ENCODE measurements around the gene TMEM135. TPM values are rescaled to one million over a fixed set of nuclear protein-coding genes. Genes with fewer than 3 reads are reported as not detected.
A peak's percentile ranks its signal among the peaks of the same experiment; 100 is the strongest.
"Not testable (repeated sequence)": the region's sequence is repeated elsewhere in the genome, so short reads cannot be mapped to it uniquely, and the experiment has no call there.

The TMEM135 gene
- total RNA-seq (1 to 10 TPM; 8.7 to 9.2 TPM), polyA plus RNA-seq (10 to 100 TPM in 1 of 3 donors, 1 to 10 TPM in 2; 5.4 to 20.4 (median 5.7) TPM), total RNA-seq (13.6 to 30.7 (median 17.6) reads per million in 6 experiments)

DNA sequence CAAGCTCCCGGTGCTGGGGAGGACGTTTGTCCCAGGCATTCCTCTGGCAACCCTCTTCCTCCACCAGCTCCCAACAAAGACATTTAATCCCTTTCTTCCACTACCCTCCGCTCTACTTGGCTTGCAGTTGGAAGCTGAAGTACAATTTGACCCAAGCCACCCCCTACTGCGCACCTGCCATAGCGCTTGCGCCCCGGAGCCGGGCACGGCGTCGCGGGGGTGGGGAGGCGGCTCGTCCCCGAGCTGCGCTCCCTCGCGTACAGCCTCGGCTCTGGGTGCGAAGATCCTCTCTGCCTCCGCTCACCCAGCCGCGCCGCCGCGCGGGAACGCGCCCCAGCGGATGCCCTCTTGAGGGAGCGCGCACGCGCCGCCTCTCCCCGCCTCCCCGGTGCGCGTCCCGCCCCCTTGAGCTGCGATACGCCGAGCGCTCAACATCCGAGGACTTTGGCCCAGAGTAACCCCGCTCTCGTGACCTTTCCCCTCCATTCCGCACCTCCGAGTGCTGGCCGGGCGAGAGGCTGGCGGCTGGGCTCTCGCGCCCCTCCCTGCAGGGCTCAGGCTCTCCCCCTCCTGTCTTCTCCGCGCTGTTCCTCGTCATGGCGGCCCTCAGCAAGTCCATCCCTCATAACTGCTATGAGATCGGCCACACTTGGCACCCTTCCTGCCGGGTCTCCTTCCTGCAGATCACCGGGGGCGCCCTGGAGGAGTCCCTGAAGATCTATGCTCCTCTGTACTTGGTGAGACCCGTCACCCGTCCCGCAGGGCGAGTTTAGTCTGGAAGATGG, at the start of gene TMEM135:
TMEM135 (plus strand) TSS at position 485 of the 785 bp plus-strand sequence; CDS start at position 597, 112 bp downstream.
- no peaks in the 10 kb centered on the region for H3K27me3 Mint-ChIP-seq
- ATAC-seq = peak; percentile 92 to 94

GRCh38 chr11:86988351-86988881, 49.3 kb upstream of the TMEM135 start:
- H3K4me1 Mint-ChIP-seq = no peaks in the 10 kb centered on the region
- POLR2A ChIA-PET = no interaction called here
- H3K36me3 Mint-ChIP-seq = no peaks in the 10 kb centered on the region
- no peak overlapping the region for H3K27ac Mint-ChIP-seq
- H3K4me3 Mint-ChIP-seq = no peak overlapping the region
- DNase-seq (no peak), ATAC-seq (no peak)
- H3K9me3 Mint-ChIP-seq = no peaks in the 10 kb centered on the region
- H3K27me3 Mint-ChIP-seq = peaks cover 0 to 19% (median 4%) of the 10 kb centered on the region in 5 donors

More for the DNA sequence above, at the start of gene TMEM135:
- Mint-ChIP-seq H3K9me3 (no peaks in the 10 kb centered on the region), H3K27ac (peak within 1 kb of the TSS; percentile 76 to 98 (median 94)), H3K4me3 (peak within 1 kb of the TSS; percentile 93 to 100 (median 98)), H3K4me1 (peaks cover 23 to 62% (median 55%) of the 10 kb centered on the region in 4 donors), H3K36me3 (peaks cover 0 to 13% (median 5%) of the 10 kb centered on the region in 3 donors)
- DNase-seq = peak; percentile 82 to 92 (median 90)
- POLR2A ChIA-PET = interaction anchor here (0.6 to 1.2 kb wide), 5 partner anchors 29 to 968 kb away, joined by 3 to 6 read pairs (median 4); partner anchors contain the start of gene PICALM

GRCh38 chr11:86990031-86990430, 47.7 kb upstream of the TMEM135 start:
- ATAC-seq (no peak), DNase-seq (no peak)
- no peaks in the 10 kb centered on the region for H3K4me1 Mint-ChIP-seq
- no peak overlapping the region for H3K27ac Mint-ChIP-seq
- POLR2A ChIA-PET = no interaction called here
- peaks cover 0 to 8% (median 4%) of the 10 kb centered on the region in 5 donors for H3K27me3 Mint-ChIP-seq
- H3K4me3 Mint-ChIP-seq = no peak overlapping the region
- H3K36me3 Mint-ChIP-seq = no peaks in the 10 kb centered on the region
- H3K9me3 Mint-ChIP-seq = no peaks in the 10 kb centered on the region

- Mint-ChIP-seq H3K27ac (no peak overlapping the region), H3K36me3 (no peaks in the 10 kb centered on the region), H3K27me3 (peaks cover 0 to 4% (median 3%) of the 10 kb centered on the region in 5 donors), H3K9me3 (no peaks in the 10 kb centered on the region), H3K4me3 (no peak overlapping the region), H3K4me1 (no peaks in the 10 kb centered on the region)
- ATAC-seq (no peak), DNase-seq (no peak)
- POLR2A ChIA-PET = no interaction called here
Observed at GRCh38 chr11:86990515-86990914, 47.2 kb upstream of the TMEM135 start.

- ATAC-seq (no peak), DNase-seq (no peak)
- POLR2A ChIA-PET = no interaction called here
- H3K4me3 Mint-ChIP-seq = no peak overlapping the region
- no peaks in the 10 kb centered on the region for H3K36me3 Mint-ChIP-seq
- H3K27ac Mint-ChIP-seq = no peak overlapping the region
- no peaks in the 10 kb centered on the region for H3K4me1 Mint-ChIP-seq
- H3K27me3 Mint-ChIP-seq = peaks cover 0 to 4% (median 3%) of the 10 kb centered on the region in 5 donors
- H3K9me3 Mint-ChIP-seq = no peaks in the 10 kb centered on the region
Observed at GRCh38 chr11:86991341-86991740, 46.4 kb upstream of the TMEM135 start.

DNA sequence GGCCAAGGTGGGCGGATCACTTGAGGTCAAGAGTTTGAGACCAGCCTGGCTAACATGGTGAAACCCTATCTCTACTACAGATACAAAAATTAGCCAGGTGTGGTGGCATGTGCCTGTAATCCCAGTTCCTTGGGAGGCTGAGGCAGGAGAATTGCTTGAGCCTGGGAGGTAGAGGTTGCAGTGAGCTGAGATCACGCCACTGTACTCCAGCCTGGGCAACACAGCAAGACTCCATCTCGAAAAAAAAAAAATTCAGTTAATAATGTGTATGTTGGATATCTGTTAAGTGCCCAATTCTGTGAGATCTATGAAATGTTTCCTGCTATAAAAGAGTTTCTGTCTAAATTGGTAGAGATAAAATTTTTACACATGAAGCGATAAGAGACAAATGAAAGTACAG, 45.4 kb upstream of the TMEM135 start:
- H3K9me3 Mint-ChIP-seq, ATAC-seq, H3K27me3 Mint-ChIP-seq, DNase-seq, H3K36me3 Mint-ChIP-seq, H3K4me3 Mint-ChIP-seq, H3K4me1 Mint-ChIP-seq, H3K27ac Mint-ChIP-seq, POLR2A ChIA-PET: not testable (repeated sequence)

DNA sequence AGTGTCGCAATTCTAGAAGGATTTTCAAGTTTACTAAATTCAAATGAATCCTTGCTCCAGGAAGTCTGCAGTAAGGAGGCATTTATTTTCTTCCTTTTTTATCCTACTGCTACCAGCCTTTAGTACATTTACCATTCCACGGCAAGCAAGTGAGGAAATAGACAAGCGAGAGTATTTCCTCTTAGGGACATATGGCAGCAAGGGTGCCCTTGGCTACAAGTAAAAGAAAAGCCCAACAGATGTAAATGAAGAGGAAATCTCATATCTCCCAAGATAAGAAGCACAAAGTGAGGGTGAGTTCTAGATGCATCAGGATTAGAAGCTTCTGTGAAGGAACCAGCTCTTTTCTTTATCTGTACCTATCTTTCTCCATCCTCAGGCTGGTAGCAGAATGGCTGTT, 44.7 kb upstream of the TMEM135 start:
- H3K27me3 Mint-ChIP-seq = peaks cover 0 to 4% (median 3%) of the 10 kb centered on the region in 5 donors
- no peaks in the 10 kb centered on the region for H3K36me3 Mint-ChIP-seq

GRCh38 chr11:86996953-86997570, 40.7 kb upstream of the TMEM135 start:
- Mint-ChIP-seq H3K4me3 (no peak overlapping the region), H3K9me3 (no peaks in the 10 kb centered on the region)

More for the DNA sequence above, 44.7 kb upstream of the TMEM135 start:
- Mint-ChIP-seq H3K9me3 (no peaks in the 10 kb centered on the region), H3K4me1 (no peaks in the 10 kb centered on the region), H3K4me3 (no peak overlapping the region), H3K27ac (no peak overlapping the region)
- DNase-seq = no peak
- ATAC-seq = no peak
- POLR2A ChIA-PET = interaction anchor here (0.5 kb wide), 1 partner anchor 41 kb away, joined by 3 read pairs; no protein-coding TSS in a partner anchor

DNA sequence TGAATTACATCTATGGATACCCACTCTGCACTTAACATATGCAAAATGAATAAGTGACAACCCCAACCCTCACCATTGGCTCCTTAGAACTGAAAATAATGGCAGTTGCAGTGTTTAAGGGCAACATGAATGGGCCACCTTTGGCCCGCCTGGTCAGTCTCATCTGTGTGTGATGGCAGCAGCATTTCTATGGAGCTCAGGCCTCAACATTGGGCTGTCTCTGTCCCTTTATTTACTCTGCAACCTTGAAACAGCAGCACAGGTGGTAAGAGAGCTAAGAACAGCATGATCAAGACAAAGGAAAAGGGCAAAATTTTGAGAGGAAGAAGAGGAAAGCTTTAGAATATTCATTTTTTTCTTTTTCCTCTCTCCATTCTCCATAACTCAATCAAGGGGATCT, 38.3 kb upstream of the TMEM135 start:
- ATAC-seq (no peak), DNase-seq (no peak)
- POLR2A ChIA-PET = interaction anchor here (0.8 kb wide), 1 partner anchor 117 kb away, joined by 3 read pairs; no protein-coding TSS in a partner anchor
- Mint-ChIP-seq H3K9me3 (no peaks in the 10 kb centered on the region), H3K36me3 (no peaks in the 10 kb centered on the region), H3K4me3 (no peak overlapping the region), H3K4me1 (no peaks in the 10 kb centered on the region), H3K27ac (no peak overlapping the region), H3K27me3 (peaks cover 0 to 2% (median 0%) of the 10 kb centered on the region in 5 donors)

More at GRCh38 chr11:86996953-86997570, 40.7 kb upstream of the TMEM135 start:
- no peak overlapping the region for H3K27ac Mint-ChIP-seq
- no peak for DNase-seq
- POLR2A ChIA-PET = no interaction called here
- H3K27me3 Mint-ChIP-seq = peaks cover 0 to 2% (median 0%) of the 10 kb centered on the region in 5 donors
- no peaks in the 10 kb centered on the region for H3K36me3 Mint-ChIP-seq
- no peak for ATAC-seq
- no peaks in the 10 kb centered on the region for H3K4me1 Mint-ChIP-seq

DNA sequence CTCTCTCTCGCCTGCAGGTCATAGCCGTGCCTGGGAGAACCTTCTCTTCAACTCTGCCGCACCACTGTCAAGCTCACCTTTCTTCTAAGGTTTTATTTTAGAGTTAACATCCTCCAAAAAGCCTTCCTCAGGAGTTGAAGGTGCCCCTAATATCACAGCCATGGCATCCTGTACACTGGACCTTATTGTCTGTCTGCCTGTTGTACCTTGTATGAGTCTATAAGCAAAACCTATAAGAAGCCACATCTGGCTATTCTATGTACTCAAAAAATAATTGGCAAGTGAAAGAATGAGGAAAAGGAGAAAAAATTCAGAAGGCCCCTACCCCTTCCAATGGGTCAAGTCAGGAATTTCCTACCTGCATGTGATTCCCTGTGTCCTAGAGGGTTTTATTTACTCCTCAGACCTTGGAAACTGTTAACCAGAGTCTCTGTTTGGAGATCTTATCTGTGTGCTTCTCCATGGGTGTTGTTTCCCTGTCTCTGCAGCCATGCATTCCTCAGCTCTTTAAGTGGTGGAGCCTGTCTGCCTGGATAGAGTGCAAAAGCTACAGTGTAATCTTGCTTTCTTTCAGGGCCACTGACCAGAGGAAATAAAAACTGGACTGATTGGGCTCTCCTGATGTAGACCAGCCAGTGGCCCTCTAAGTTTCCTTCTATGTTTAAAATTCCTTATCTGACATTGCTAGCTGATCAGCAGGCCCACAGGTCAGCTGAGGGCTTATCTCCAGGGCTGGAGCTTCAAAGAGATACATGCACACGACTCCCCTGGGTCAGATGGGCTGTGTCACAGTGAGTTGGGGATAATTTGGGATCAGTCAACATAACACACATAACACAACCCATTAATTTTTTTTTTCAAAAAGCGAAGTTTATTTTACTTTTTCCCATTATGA, 37.6 kb upstream of the TMEM135 start:
- Mint-ChIP-seq H3K4me3 (no peak overlapping the region), H3K4me1 (no peaks in the 10 kb centered on the region), H3K27ac (no peak overlapping the region), H3K27me3 (peaks cover 0 to 6% (median 0%) of the 10 kb centered on the region in 5 donors), H3K36me3 (no peaks in the 10 kb centered on the region), H3K9me3 (no peaks in the 10 kb centered on the region)
- no peak for DNase-seq
- POLR2A ChIA-PET = interaction anchor here (0.8 kb wide), 1 partner anchor 116 kb away, joined by 3 read pairs; no protein-coding TSS in a partner anchor
- ATAC-seq = no peak

GRCh38 chr11:87002918-87003317, 34.8 kb upstream of the TMEM135 start:
- no peak overlapping the region for H3K4me3 Mint-ChIP-seq
- ATAC-seq (no peak), DNase-seq (no peak)
- no peaks in the 10 kb centered on the region for H3K36me3 Mint-ChIP-seq
- POLR2A ChIA-PET = no interaction called here
- peaks cover 0 to 6% (median 2%) of the 10 kb centered on the region in 5 donors for H3K27me3 Mint-ChIP-seq
- H3K27ac Mint-ChIP-seq = no peak overlapping the region
- no peaks in the 10 kb centered on the region for H3K4me1 Mint-ChIP-seq
- no peaks in the 10 kb centered on the region for H3K9me3 Mint-ChIP-seq

DNA sequence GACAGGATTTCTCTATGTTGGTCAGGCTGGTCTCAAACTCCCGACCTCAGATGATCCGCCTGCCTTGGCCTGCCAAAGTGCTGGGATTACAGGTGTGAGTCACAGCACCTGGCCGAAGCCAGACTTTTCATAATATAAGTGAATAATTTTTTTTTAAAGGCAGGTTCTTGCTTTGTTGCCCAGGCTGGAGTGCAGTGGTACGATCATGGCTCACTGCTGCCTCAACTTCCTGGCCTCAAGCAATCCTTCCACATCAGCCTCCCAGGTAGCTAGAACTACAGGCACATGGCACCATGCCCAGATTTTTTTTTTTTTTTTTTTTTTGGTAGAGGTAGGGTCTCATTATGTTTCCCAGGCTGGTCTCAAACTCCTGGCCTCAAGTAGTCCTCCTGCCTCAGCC, 33.5 kb upstream of the TMEM135 start:
- ATAC-seq, H3K4me3 Mint-ChIP-seq: not testable (repeated sequence)

More for the DNA sequence above, 33.5 kb upstream of the TMEM135 start:
- H3K27ac Mint-ChIP-seq, POLR2A ChIA-PET, DNase-seq, H3K27me3 Mint-ChIP-seq, H3K9me3 Mint-ChIP-seq, H3K4me1 Mint-ChIP-seq, H3K36me3 Mint-ChIP-seq: not testable (repeated sequence)
